Caco-2 (cell line): ENCODE measurements around the gene PM20D1. TPM values are rescaled to one million over a fixed set of nuclear protein-coding genes. Genes with fewer than 3 reads are reported as not detected.

Source experiments
- BruUV-seq: library from RNA; stranded (reverse); fragments of 400-500 nt; replicated peaks from 2 replicates; lab custom pipeline; 2021; lab: Mats Ljungman, UMichigan
- CTCF ChIA-PET: fragments of 300-600 bp; sonication (Branson Sonifier 250); formaldehyde crosslinking; loops from one replicate; lab custom pipeline; 2022; ENCODE audit warnings: antibody characterized with exemption; lab: Charles Lee
- POLR2A ChIA-PET: fragments of 300-600 bp; sonication (Branson Sonifier 250); formaldehyde crosslinking; loops from one replicate; lab custom pipeline; 2022; ENCODE audit warnings: antibody characterized with exemption; lab: Charles Lee
- DNase-seq, 2 experiments: peaks; one replicate each; pipeline versions ENCODE4 v3.0.0 to v3.0.0-alpha.2; 2020 to 2022
- H3K27me3 ChIP-seq: replicated peaks from 2 replicates; pipeline ENCODE4 v1.6.0; 2011; ENCODE audit warnings: low read length; ENCODE audit not compliant: control insufficient read depth, insufficient read depth
- H3K36me3 ChIP-seq: 2 replicates; pipeline ENCODE4 v1.5.1; 2011; ENCODE audit warnings: low read length; ENCODE audit not compliant: control insufficient read depth, insufficient read depth
- H3K4me1 ChIP-seq: fragments of 250-450 bp; sonication (Bioruptor Pico); 2 replicates; pipeline ENCODE4 v1.5.1; 2020; ENCODE audit warnings: mild to moderate bottlenecking
- H3K4me3 ChIP-seq: 2 replicates; pipeline ENCODE4 v1.5.1; 2011; ENCODE audit warnings: low read depth, mild to moderate bottlenecking, control low read depth, low read length
- H3K9me3 ChIP-seq: fragments of 250-450 bp; sonication (Bioruptor Pico); 2 replicates; pipeline ENCODE4 v1.5.1; 2020; ENCODE audit warnings: mild to moderate bottlenecking, moderate library complexity
- H3K27ac Mint-ChIP-seq: one replicate; pipeline ENCODE4 v1.8.0; 2022; ENCODE audit warnings: mixed read lengths; ENCODE audit not compliant: unreplicated experiment
- H3K27me3 Mint-ChIP-seq: one replicate; pipeline ENCODE4 v1.8.0; 2022; ENCODE audit warnings: mixed read lengths; ENCODE audit not compliant: insufficient read depth, unreplicated experiment
- H3K36me3 Mint-ChIP-seq: one replicate; pipeline ENCODE4 v1.8.0; 2022; ENCODE audit warnings: mild to moderate bottlenecking, mixed read lengths; ENCODE audit not compliant: insufficient read depth, unreplicated experiment
- H3K4me1 Mint-ChIP-seq: one replicate; pipeline ENCODE4 v1.8.0; 2022; ENCODE audit warnings: low read depth, mixed read lengths; ENCODE audit not compliant: unreplicated experiment
- H3K4me3 Mint-ChIP-seq: one replicate; pipeline ENCODE4 v1.8.0; 2022; ENCODE audit warnings: mild to moderate bottlenecking, moderate library complexity, mixed read lengths; ENCODE audit not compliant: unreplicated experiment
- H3K9me3 Mint-ChIP-seq: one replicate; pipeline ENCODE4 v1.8.0; 2022; ENCODE audit warnings: mixed read lengths; ENCODE audit not compliant: unreplicated experiment
- CTCF ChIP-seq, 2 experiments: fragments of 200-600 bp in 1 of 2; IDR thresholded peaks; 1 replicate in 1 of 2; 2 replicates in 1 of 2; pipeline versions ENCODE4 v1.5.1 to v1.8.0; 2011 to 2022; ENCODE audit warnings: antibody characterized with exemption in 1 of 2, control low read depth in 1 of 2, inconsistent platforms in 1 of 2, low read depth in 1 of 2, low read length in 1 of 2, mild to moderate bottlenecking in 1 of 2, moderate library complexity in 1 of 2; ENCODE audit not compliant: insufficient read depth in 1 of 2, severe bottlenecking in 1 of 2, unreplicated experiment in 1 of 2
- intact Hi-C: fragments of 100-400 bp; cut with micrococcal nuclease; formaldehyde crosslinking; loops from one replicate; pipeline ENCODE4 v1.10.0; 2022; ENCODE audit not compliant: unreplicated experiment
- total RNA-seq: library from RNA; stranded (reverse); gene quantifications from 2 replicates; pipeline ENCODE4 v1.2.3, GENCODE V29; 2022

Gene PM20D1
- total RNA-seq, 1 experiment from 2014 or later, result not detected

GRCh38 chr1:205787287-205787916 lies 62.5 kb downstream of the PM20D1 start:
- Mint-ChIP-seq H3K36me3 (no peaks in the 10 kb centered on the region), H3K4me3 (no peak overlapping the region), H3K27me3 (no peaks in the 10 kb centered on the region), H3K4me1 (no peaks in the 10 kb centered on the region), H3K27ac (no peak overlapping the region), H3K9me3 (no peaks in the 10 kb centered on the region)
- H3K9me3 ChIP-seq, result no peaks in the 10 kb centered on the region
- ChIA-PET POLR2A (no interaction called here), CTCF (interaction anchor here (0.9 to 1.0 kb wide), 3 partner anchors 128 to 319 kb away, joined by 3 to 6 read pairs (median 3); no protein-coding TSS in a partner anchor)
- DNase-seq, result no peak
- no TSS peak for BruUV-seq
- no peak overlapping the region for H3K4me3 ChIP-seq
- H3K27me3 ChIP-seq, result no peaks in the 10 kb centered on the region
- no peaks in the 10 kb centered on the region for H3K4me1 ChIP-seq
- no peak for TF ChIP-seq CTCF (IDR thresholded peaks at IDR 0.05; ENCODE audit: insufficient read depth in 1 of 2, low read depth in 1 of 2, low read length in 1 of 2, severe bottlenecking in 1 of 2, unreplicated experiment in 1 of 2)
- no peaks in the 10 kb centered on the region for H3K36me3 ChIP-seq
- intact Hi-C loops, result no loop called here

GRCh38 chr1:205786601-205787000 lies 63.3 kb downstream of the PM20D1 start:
- Mint-ChIP-seq H3K36me3 (no peaks in the 10 kb centered on the region), H3K27me3 (peaks cover 3% of the 10 kb centered on the region), H3K4me3 (no peak overlapping the region), H3K4me1 (no peaks in the 10 kb centered on the region), H3K27ac (no peak overlapping the region), H3K9me3 (no peaks in the 10 kb centered on the region)
- intact Hi-C loops, result no loop called here
- TF ChIP-seq CTCF (IDR thresholded peaks at IDR 0.05; ENCODE audit: insufficient read depth in 1 of 2, low read depth in 1 of 2, low read length in 1 of 2, severe bottlenecking in 1 of 2, unreplicated experiment in 1 of 2), result no peak
- ChIA-PET POLR2A (no interaction called here), CTCF (no interaction called here)
- BruUV-seq, result no TSS peak
- H3K36me3 ChIP-seq, result no peaks in the 10 kb centered on the region
- H3K4me1 ChIP-seq, result no peaks in the 10 kb centered on the region
- H3K9me3 ChIP-seq, result no peaks in the 10 kb centered on the region
- H3K4me3 ChIP-seq, result no peak overlapping the region
- DNase-seq, result no peak
- H3K27me3 ChIP-seq, result no peaks in the 10 kb centered on the region

- Histone ChIP-seq H3K27me3 (no peaks in the 10 kb centered on the region), H3K4me1 (no peaks in the 10 kb centered on the region), H3K36me3 (no peaks in the 10 kb centered on the region), H3K9me3 (no peaks in the 10 kb centered on the region), H3K4me3 (no peak overlapping the region)
- ChIA-PET CTCF (interaction anchor here (0.7 kb wide), 1 partner anchor 128 kb away, joined by 4 read pairs; no protein-coding TSS in a partner anchor), POLR2A (no interaction called here)
- Mint-ChIP-seq H3K4me3 (no peak overlapping the region), H3K27ac (no peak overlapping the region), H3K36me3 (no peaks in the 10 kb centered on the region), H3K4me1 (no peaks in the 10 kb centered on the region), H3K27me3 (peaks cover 4% of the 10 kb centered on the region), H3K9me3 (no peaks in the 10 kb centered on the region)
- no TSS peak for BruUV-seq
- no peak for DNase-seq
- TF ChIP-seq CTCF (IDR thresholded peaks at IDR 0.05; ENCODE audit: insufficient read depth in 1 of 2, low read depth in 1 of 2, low read length in 1 of 2, severe bottlenecking in 1 of 2, unreplicated experiment in 1 of 2), result no peak
- intact Hi-C loops, result no loop called here
Observed at GRCh38 chr1:205785446-205785845, 64.5 kb downstream of the PM20D1 start.
